HEK293T (cell line): ENCODE measurements around the gene PPP2R5A.

Experiments used
- ARNT ChIP-seq: fragments of 450-650 bp; IDR thresholded peaks from 2 replicates; pipeline ENCODE4 v1.6.1; 2017; ENCODE audit warnings: mild to moderate bottlenecking
- BHLHE40 ChIP-seq: fragments of 450-650 bp; IDR thresholded peaks from 2 replicates; pipeline ENCODE4 v1.6.1; 2016; ENCODE audit warnings: mild to moderate bottlenecking, moderate library complexity, borderline replicate concordance
- FOXK2 ChIP-seq: fragments of 450-650 bp; IDR thresholded peaks from 2 replicates; pipeline ENCODE4 v1.6.1; 2016; ENCODE audit warnings: mild to moderate bottlenecking
- FOXM1 ChIP-seq: fragments of 450-650 bp; IDR thresholded peaks from 2 replicates; pipeline ENCODE4 v1.6.1; 2017; ENCODE audit warnings: mild to moderate bottlenecking, borderline replicate concordance
- HDGF ChIP-seq: fragments of 450-650 bp; IDR thresholded peaks from 2 replicates; pipeline ENCODE4 v1.6.1; 2017; ENCODE audit warnings: antibody characterized with exemption, borderline replicate concordance
- L3MBTL2 ChIP-seq: fragments of 450-650 bp; conservative IDR thresholded peaks from 2 replicates; pipeline ENCODE4 v1.6.1; 2016; ENCODE audit warnings: mild to moderate bottlenecking
- NFRKB ChIP-seq: fragments of 450-650 bp; IDR thresholded peaks from 2 replicates; pipeline ENCODE4 v1.6.1; 2016; ENCODE audit warnings: mild to moderate bottlenecking, moderate library complexity
- SP1 ChIP-seq: fragments of 450-650 bp; IDR thresholded peaks from 2 replicates; pipeline ENCODE4 v1.6.1; 2017
- SUZ12 ChIP-seq: fragments of 450-650 bp; IDR thresholded peaks from 2 replicates; pipeline ENCODE4 v1.6.1; 2016; ENCODE audit warnings: mild to moderate bottlenecking
- TARDBP ChIP-seq: fragments of 450-650 bp; IDR thresholded peaks from 2 replicates; pipeline ENCODE4 v1.6.1; 2016
- ZNF384 ChIP-seq: fragments of 450-650 bp; IDR thresholded peaks from 2 replicates; pipeline ENCODE4 v1.6.1; 2016

DNA sequence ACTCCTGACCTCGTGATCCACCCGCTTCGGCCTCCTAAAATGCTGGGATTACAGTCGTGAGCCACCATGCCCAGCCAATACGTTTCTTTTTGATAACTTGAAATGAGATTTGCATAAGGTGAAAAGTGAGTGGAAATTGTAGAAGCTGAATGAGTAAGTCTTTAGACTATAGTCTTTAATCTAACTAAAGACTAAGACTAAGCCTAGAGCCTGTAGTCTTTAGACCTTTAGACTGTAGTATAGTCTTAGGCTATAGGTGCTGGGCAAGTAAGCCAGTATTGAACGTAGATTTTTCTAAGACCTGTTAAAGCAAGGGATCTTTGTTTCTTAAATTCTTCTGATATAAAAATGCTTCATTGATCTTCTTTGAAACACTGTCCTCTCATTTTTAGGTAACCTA lies 12.1 kb downstream of the PPP2R5A start:
- TF ChIP-seq HDGF, result no peak
- TF ChIP-seq NFRKB, result no peak
- TF ChIP-seq ARNT, result no peak
- TF ChIP-seq L3MBTL2, result no peak
- TF ChIP-seq FOXM1, result no peak
- TF ChIP-seq SP1, result no peak
- TF ChIP-seq ZNF384, result no peak
- TF ChIP-seq FOXK2, result no peak
- no peak for TF ChIP-seq BHLHE40
- no peak for TF ChIP-seq TARDBP
- TF ChIP-seq SUZ12, result no peak
